H9 (cell line): ENCODE results near the gene KRT78. TPM values are rescaled to one million over a fixed set of nuclear protein-coding genes. Genes with fewer than 3 reads are reported as not detected.

Source experiments
- DNase-seq: peaks from one replicate; pipeline ENCODE4 v3.0.0-alpha.2; 2017
- H2AFZ ChIP-seq: one replicate; pipeline ENCODE4 v1.6.1; 2013; ENCODE audit warnings: mild to moderate bottlenecking, low read length, control low read depth, moderate library complexity
- H2AK5ac ChIP-seq: 2 replicates; pipeline ENCODE4 v1.6.1; 2013; ENCODE audit warnings: low read length, control low read depth, mixed read lengths; ENCODE audit not compliant: insufficient read length
- H2BK120ac ChIP-seq: one replicate; pipeline ENCODE4 v1.6.1; 2013; ENCODE audit warnings: low read depth, mild to moderate bottlenecking, low read length, control low read depth, inconsistent platforms; ENCODE audit not compliant: poor library complexity, severe bottlenecking
- H2BK12ac ChIP-seq: 2 replicates; pipeline ENCODE4 v1.6.1; 2013; ENCODE audit warnings: low read length, control low read depth, mixed read lengths, low read depth; ENCODE audit not compliant: insufficient read length
- H2BK15ac ChIP-seq: 2 replicates; pipeline ENCODE4 v1.6.1; 2013; ENCODE audit warnings: low read depth, low read length, control low read depth
- H2BK20ac ChIP-seq: one replicate; pipeline ENCODE4 v1.6.1; 2013; ENCODE audit warnings: low read depth, mild to moderate bottlenecking, low read length, control low read depth, inconsistent platforms; ENCODE audit not compliant: poor library complexity, severe bottlenecking
- H2BK5ac ChIP-seq: 2 replicates; pipeline ENCODE4 v1.6.1; 2013; ENCODE audit warnings: low read length, control low read depth, mixed read lengths; ENCODE audit not compliant: insufficient read length
- H3K14ac ChIP-seq: 2 replicates; pipeline ENCODE4 v1.6.1; 2013; ENCODE audit warnings: low read length, control low read depth; ENCODE audit not compliant: insufficient read depth
- H3K18ac ChIP-seq: 2 replicates; pipeline ENCODE4 v1.6.1; 2013; ENCODE audit warnings: low read depth, mild to moderate bottlenecking, mixed read lengths, low read length, control low read depth; ENCODE audit not compliant: insufficient read length
- H3K23ac ChIP-seq: 2 replicates; pipeline ENCODE4 v1.6.1; 2013; ENCODE audit warnings: low read length, control low read depth, mixed read lengths, low read depth; ENCODE audit not compliant: insufficient read length
- H3K23me2 ChIP-seq: 2 replicates; pipeline ENCODE4 v1.6.1; 2013; ENCODE audit warnings: low read depth, mild to moderate bottlenecking, mixed read lengths, low read length, control low read depth; ENCODE audit not compliant: insufficient read length, poor library complexity, severe bottlenecking
- H3K27ac ChIP-seq: 2 replicates; pipeline ENCODE4 v1.5.1; 2013; ENCODE audit warnings: low read length, control low read depth, mixed read lengths, low read depth; ENCODE audit not compliant: insufficient read length
- H3K27me3 ChIP-seq: 2 replicates; pipeline ENCODE4 v1.6.1; 2013; ENCODE audit warnings: low read length, control low read depth, inconsistent platforms; ENCODE audit not compliant: insufficient read depth
- H3K4ac ChIP-seq: 2 replicates; pipeline ENCODE4 v1.6.1; 2013; ENCODE audit warnings: low read depth, mild to moderate bottlenecking, control low read depth, inconsistent platforms, low read length, moderate library complexity
- H3K4me1 ChIP-seq: 2 replicates; pipeline ENCODE4 v1.6.1; 2013; ENCODE audit warnings: low read length, control low read depth, inconsistent platforms; ENCODE audit not compliant: insufficient read depth
- H3K4me2 ChIP-seq: 2 replicates; pipeline ENCODE4 v1.6.1; 2013; ENCODE audit warnings: low read length, control low read depth, mixed read lengths; ENCODE audit not compliant: insufficient read length, insufficient read depth
- H3K56ac ChIP-seq: 2 replicates; pipeline ENCODE4 v1.6.1; 2013; ENCODE audit warnings: low read depth, mild to moderate bottlenecking, mixed read lengths, low read length, control low read depth; ENCODE audit not compliant: insufficient read length
- H3K79me1 ChIP-seq: 2 replicates; pipeline ENCODE4 v1.6.1; 2013; ENCODE audit warnings: low read depth, mild to moderate bottlenecking, moderate library complexity, low read length, control low read depth, inconsistent platforms; ENCODE audit not compliant: insufficient read depth, poor library complexity, severe bottlenecking
- H3K79me2 ChIP-seq: 2 replicates; pipeline ENCODE4 v1.6.1; 2013; ENCODE audit warnings: low read length, control low read depth, inconsistent platforms; ENCODE audit not compliant: insufficient read depth
- H3K9ac ChIP-seq: 2 replicates; pipeline ENCODE4 v1.6.1; 2013; ENCODE audit warnings: low read length, control low read depth, mixed read lengths; ENCODE audit not compliant: insufficient read length; ENCODE audit errors: extremely low read depth
- H3K9me3 ChIP-seq: one replicate; pipeline ENCODE4 v1.6.1; 2013; ENCODE audit warnings: low read depth, low read length, inconsistent platforms; ENCODE audit not compliant: control insufficient read depth
- H3T11ph ChIP-seq: one replicate; pipeline ENCODE4 v1.6.1; 2013; ENCODE audit warnings: mild to moderate bottlenecking, low read length, control low read depth, inconsistent platforms
- H4K20me1 ChIP-seq: one replicate; pipeline ENCODE4 v1.6.1; 2013; ENCODE audit not compliant: control insufficient read depth, insufficient read length, insufficient read depth
- H4K5ac ChIP-seq: 2 replicates; pipeline ENCODE4 v1.6.1; 2013; ENCODE audit warnings: low read depth, mild to moderate bottlenecking, mixed read lengths, low read length, control low read depth; ENCODE audit not compliant: insufficient read length
- H4K8ac ChIP-seq: replicated peaks from 2 replicates; pipeline ENCODE4 v1.6.1; 2013; ENCODE audit warnings: low read length, control low read depth, mixed read lengths, low read depth; ENCODE audit not compliant: insufficient read length
- H4K91ac ChIP-seq: 2 replicates; pipeline ENCODE4 v1.6.1; 2013; ENCODE audit warnings: low read depth, mild to moderate bottlenecking, moderate library complexity, mixed read lengths, low read length, control low read depth; ENCODE audit not compliant: insufficient read length
- H3K27ac Mint-ChIP-seq, 3 experiments: 2 replicates in 2 of 3; 3 replicates in 1 of 3; pipeline ENCODE4 v1.8.0; 2020 to 2021; ENCODE audit warnings: mixed read lengths in 3 of 3, mild to moderate bottlenecking in 1 of 3, moderate library complexity in 1 of 3
- H3K27me3 Mint-ChIP-seq: 2 replicates; pipeline ENCODE4 v1.8.0; 2021; ENCODE audit warnings: low read depth, mild to moderate bottlenecking, moderate library complexity, mixed read lengths
- H3K36me3 Mint-ChIP-seq, 3 experiments: 2 replicates in 2 of 3; 3 replicates in 1 of 3; pipeline ENCODE4 v1.8.0; 2020 to 2021; ENCODE audit warnings: low read depth in 3 of 3, mixed read lengths in 3 of 3; ENCODE audit not compliant: insufficient read depth in 1 of 3
- H3K4me1 Mint-ChIP-seq, 2 experiments: 2 replicates each; pipeline ENCODE4 v1.8.0; 2020; ENCODE audit warnings: mixed read lengths in 2 of 2
- H3K4me3 Mint-ChIP-seq, 2 experiments: 2 replicates in 1 of 2; 3 replicates in 1 of 2; pipeline ENCODE4 v1.8.0; 2020 to 2021; ENCODE audit warnings: mild to moderate bottlenecking in 2 of 2, mixed read lengths in 2 of 2, moderate library complexity in 1 of 2
- H3K9me3 Mint-ChIP-seq, 2 experiments: 2 replicates in 1 of 2; 3 replicates in 1 of 2; pipeline ENCODE4 v1.8.0; 2020; ENCODE audit warnings: mild to moderate bottlenecking in 2 of 2, mixed read lengths in 2 of 2, moderate library complexity in 1 of 2
- WGBS: extraction: QIAGEN DNeasy Blood & Tissue Kit; methylation state at CpG from one replicate; pipeline ENCODE4 v1.1.7; 2013; ENCODE audit warnings: missing lambda C conversion rate, low lambda C conversion rate, mixed read lengths; ENCODE audit not compliant: insufficient read length; ENCODE audit errors: extremely low coverage; 5-methylcytosine and 5-hydroxymethylcytosine counted together
- total RNA-seq: library from RNA; stranded (reverse); gene quantifications from 2 replicates; pipeline ENCODE4 v1.2.1, GENCODE V29; 2021
- TF ChIP-seq, protein P1 (sequence below): fragments of 200-600 bp; sonication (generic); conservative IDR thresholded peaks from 3 replicates; pipeline ENCODE4 v1.8.0; 2021; ENCODE audit warnings: antibody characterized with exemption, mild to moderate bottlenecking

The KRT78 gene
- total RNA-seq, 1 experiment from 2014 or later, result not detected

DNA sequence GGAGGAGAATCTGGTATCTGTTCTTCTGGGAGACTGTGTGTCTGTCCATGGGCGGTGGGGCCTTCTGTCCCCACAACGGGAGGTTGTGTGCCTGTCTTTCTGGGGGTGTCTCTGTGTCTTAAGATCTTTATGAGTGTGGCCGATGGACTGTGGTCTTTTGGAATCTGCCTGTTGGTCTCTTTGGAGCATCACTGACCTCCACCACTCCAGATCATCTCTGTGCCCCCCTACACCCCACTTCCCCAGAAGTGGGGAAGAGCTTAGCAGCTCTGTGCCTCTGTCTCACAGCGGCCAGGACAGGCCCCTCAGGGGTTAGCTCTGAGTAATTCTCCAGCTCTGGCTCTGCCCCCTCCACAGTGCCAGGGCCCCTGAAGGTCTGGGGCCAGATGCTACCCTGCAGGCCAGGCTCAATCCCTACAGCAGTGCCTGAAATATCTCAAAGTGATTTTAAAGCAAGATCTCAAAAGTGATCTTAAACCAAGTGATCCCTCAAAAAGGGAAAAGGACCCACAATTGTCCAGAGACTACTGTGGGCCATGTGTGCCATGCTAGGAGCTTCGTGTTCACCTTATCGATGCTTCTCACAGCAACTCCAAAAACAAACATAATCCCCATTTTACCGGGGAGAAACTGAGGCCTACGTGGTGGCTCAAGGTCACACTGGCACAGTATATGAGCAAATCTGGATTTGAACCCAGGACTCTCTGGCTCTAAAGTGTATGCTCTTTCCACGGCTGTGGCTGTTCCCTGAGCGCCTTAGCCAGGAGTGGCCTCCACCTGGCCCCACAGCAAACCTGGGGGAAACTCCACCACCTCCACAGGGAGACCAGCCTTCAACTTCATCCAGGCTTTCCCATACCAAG, 26.0 kb upstream of the KRT78 start:
- Mint-ChIP-seq H3K4me1 (peaks cover 12 to 27% of the 10 kb centered on the region in 2 experiments), H3K27me3 (peaks cover 56% of the 10 kb centered on the region), H3K27ac (peak overlapping the region in 1 of 3 experiments; percentile 3; a peak in 1 of 7 replicates), H3K9me3 (no peaks in the 10 kb centered on the region), H3K4me3 (peak overlapping the region; percentile 48 to 78), H3K36me3 (no peaks in the 10 kb centered on the region)
- H2BK5ac ChIP-seq, result no peak overlapping the region
- H4K91ac ChIP-seq, result no peak overlapping the region
- H3K27ac ChIP-seq, result no peak overlapping the region
- no peak overlapping the region for H3K9ac ChIP-seq
- DNase-seq, result no peak
- WGBS, result no CpG with 5 or more reads among the region's 10 CpGs
- H3K56ac ChIP-seq, result no peak overlapping the region
- H4K8ac ChIP-seq, result no peak overlapping the region
- no peak overlapping the region for H4K5ac ChIP-seq
- H3K4me1 ChIP-seq, result no peaks in the 10 kb centered on the region
- no peaks in the 10 kb centered on the region for H3K79me1 ChIP-seq
- no peaks in the 10 kb centered on the region for H3K79me2 ChIP-seq
- H3K23ac ChIP-seq, result no peak overlapping the region
- no peak overlapping the region for H2AFZ ChIP-seq
- no peak overlapping the region for H3K4ac ChIP-seq
- H3K14ac ChIP-seq, result no peak overlapping the region
- H3K4me2 ChIP-seq, result peak overlapping the region; percentile 26
- no peak overlapping the region for H2BK20ac ChIP-seq
- H3K9me3 ChIP-seq, result no peaks in the 10 kb centered on the region
- no peaks in the 10 kb centered on the region; the same call in 1 of the 2 replicates for H3K27me3 ChIP-seq
- peaks cover 9% of the 10 kb centered on the region for H3K23me2 ChIP-seq
- TF ChIP-seq, protein P1, sequence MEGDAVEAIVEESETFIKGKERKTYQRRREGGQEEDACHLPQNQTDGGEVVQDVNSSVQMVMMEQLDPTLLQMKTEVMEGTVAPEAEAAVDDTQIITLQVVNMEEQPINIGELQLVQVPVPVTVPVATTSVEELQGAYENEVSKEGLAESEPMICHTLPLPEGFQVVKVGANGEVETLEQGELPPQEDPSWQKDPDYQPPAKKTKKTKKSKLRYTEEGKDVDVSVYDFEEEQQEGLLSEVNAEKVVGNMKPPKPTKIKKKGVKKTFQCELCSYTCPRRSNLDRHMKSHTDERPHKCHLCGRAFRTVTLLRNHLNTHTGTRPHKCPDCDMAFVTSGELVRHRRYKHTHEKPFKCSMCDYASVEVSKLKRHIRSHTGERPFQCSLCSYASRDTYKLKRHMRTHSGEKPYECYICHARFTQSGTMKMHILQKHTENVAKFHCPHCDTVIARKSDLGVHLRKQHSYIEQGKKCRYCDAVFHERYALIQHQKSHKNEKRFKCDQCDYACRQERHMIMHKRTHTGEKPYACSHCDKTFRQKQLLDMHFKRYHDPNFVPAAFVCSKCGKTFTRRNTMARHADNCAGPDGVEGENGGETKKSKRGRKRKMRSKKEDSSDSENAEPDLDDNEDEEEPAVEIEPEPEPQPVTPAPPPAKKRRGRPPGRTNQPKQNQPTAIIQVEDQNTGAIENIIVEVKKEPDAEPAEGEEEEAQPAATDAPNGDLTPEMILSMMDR, result no peak
- H2BK15ac ChIP-seq, result no peak overlapping the region
- no peak overlapping the region for H3T11ph ChIP-seq
- no peak overlapping the region for H3K18ac ChIP-seq
- H2BK120ac ChIP-seq, result no peak overlapping the region
- H2BK12ac ChIP-seq, result no peak overlapping the region
- no peak overlapping the region for H2AK5ac ChIP-seq
- no peaks in the 10 kb centered on the region for H4K20me1 ChIP-seq
